HCEC 1CT (cell line): ENCODE measurements around the gene KRAS.
"Not testable (repeated sequence)": the region's sequence is repeated elsewhere in the genome, so short reads cannot be mapped to it uniquely, and the experiment has no call there.

Experiments used
- DNase-seq: peaks from one replicate; pipeline ENCODE4 v3.0.0-alpha.2; 2017

The KRAS gene

GRCh38 chr12:25250744-25251730 lies at the start of gene KRAS:
Gene KRAS (minus strand): TSS chr12:25250929.
- DNase-seq: peak; percentile 97

GRCh38 chr12:25296381-25296780 lies 45.7 kb upstream of the KRAS start:
- no peak for DNase-seq

- no peak for DNase-seq
These were observed 44.6 kb upstream of the KRAS start for GRCh38 chr12:25295361-25295760.

- DNase-seq: no peak
These were observed 42.9 kb upstream of the KRAS start for GRCh38 chr12:25293653-25294052.

GRCh38 chr12:25292810-25293221 lies 42.1 kb upstream of the KRAS start:
- not testable (repeated sequence) for DNase-seq

DNA sequence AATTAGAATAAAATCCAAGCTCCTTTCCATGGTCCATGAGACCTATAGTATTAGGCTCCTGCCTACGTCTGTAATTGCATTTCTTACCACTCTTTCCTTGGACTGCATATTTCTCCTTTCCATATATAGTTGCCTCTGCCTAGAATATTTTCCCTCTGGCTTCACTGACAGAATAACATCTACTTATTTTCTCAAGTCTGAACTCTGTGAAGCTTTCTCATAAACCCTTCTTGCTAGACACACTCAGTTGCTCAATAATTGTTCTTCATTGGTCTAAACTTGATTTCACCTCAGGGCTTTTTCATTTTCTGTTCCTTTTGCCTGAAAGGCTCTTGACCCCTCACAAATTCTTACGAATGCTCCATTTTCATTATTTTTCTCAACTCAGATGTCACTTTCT lies 36.9 kb upstream of the KRAS start:
- no peak for DNase-seq

DNA sequence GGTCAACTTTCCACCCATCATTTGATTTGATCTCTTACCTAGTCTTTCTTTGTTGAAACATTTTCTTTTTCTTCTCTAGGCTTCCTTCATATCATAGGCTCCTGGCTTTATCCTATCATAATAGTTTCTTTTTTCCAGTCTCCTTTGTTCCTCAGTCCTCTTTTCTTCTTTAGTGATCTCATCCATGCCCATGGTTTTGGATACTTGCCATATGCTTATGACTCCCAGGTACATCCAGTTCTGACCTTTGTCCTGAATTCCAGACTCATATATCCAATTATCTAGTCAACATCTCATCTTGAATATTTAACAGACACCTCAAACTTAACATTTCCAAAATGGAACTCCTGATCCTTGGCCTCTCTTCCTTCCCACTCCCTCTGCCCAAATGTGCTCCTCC lies 36.1 kb upstream of the KRAS start:
- no peak for DNase-seq

- no peak for DNase-seq
These were observed 33.3 kb upstream of the KRAS start for GRCh38 chr12:25284024-25284423.

GRCh38 chr12:25283006-25283405 lies 32.3 kb upstream of the KRAS start:
- DNase-seq: no peak

GRCh38 chr12:25280082-25280481 lies 29.4 kb upstream of the KRAS start:
- no peak for DNase-seq

DNA sequence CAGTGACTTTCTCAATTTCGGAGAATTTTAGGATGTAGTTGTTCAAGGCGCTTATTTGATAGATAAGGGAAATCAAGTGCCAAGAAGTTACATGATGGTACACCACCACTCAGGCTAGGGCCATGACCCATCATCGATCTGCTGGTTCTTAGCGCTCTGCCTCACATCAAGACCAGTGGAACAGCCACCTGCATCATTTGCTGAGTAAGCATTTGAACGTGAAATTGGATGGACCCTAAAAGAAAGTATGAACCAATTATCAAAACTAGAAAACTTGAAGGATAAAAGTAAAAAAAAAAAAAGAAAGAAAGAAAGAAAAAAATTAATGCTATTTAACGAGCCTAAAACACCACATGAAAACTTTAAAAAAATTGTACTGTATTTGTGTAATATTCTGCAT lies 27.5 kb upstream of the KRAS start:
- no peak for DNase-seq

GRCh38 chr12:25276199-25276937 lies 25.6 kb upstream of the KRAS start:
- peak; percentile 79 for DNase-seq

- DNase-seq: no peak
These were observed 20.9 kb upstream of the KRAS start for GRCh38 chr12:25271486-25272098.

GRCh38 chr12:25269701-25270100 lies 19.0 kb upstream of the KRAS start:
- DNase-seq: no peak

DNA sequence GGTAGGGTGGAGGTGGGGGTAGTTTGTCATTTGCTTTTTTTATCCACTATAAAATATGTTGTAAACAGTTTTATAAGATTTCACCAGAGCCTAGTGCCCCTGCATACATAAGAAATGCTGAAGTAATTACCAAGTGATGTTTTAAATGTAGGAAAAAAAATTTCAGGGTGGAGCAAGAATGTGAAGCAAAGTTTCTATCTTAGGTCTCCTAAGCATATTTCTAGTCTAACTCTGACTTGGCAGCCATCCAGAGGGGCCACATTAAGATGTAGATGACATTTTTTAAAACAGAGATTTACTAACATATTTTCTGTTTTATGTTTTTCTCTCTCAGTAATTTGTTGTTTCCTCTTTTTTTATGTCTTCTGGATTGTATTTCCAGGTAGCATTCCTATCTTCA lies 15.8 kb upstream of the KRAS start:
- DNase-seq: no peak

GRCh38 chr12:25264862-25265261 lies 14.1 kb upstream of the KRAS start:
- DNase-seq: no peak

GRCh38 chr12:25264114-25264513 lies 13.4 kb upstream of the KRAS start:
- DNase-seq: no peak

GRCh38 chr12:25263594-25263993 lies 12.9 kb upstream of the KRAS start:
- DNase-seq: no peak

DNA sequence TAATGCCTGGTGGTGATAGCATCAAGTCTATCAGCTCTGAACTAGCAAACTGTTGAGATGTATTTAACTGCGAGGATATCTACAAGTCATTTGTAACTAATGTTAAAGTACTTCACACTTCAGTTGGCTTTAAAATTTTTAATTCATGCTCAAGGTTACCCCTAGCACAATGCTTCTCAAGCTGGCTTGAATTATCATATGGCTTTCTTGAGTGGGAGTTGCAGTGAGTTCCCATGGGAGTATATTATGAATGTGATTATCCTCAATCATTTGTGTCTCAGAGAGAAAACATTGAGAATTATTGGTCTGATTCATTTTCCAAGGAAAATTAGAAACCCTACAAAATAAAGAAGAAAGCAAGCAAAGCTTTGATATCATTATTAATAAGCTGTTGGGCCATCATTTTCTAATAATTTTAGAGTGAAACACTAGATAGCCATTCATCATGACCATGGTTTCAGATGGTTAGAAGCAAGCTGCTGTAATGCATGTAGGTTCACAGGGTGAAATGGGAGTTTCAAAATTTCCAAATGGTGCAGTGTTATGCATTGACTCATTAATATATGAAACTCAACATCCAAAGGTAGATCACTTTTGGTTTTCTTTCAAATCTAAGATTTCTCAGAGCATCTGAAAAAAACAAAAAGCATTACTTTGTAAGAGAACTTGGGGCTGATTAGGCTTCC lies 11.8 kb upstream of the KRAS start:
- no peak for DNase-seq

GRCh38 chr12:25257590-25258324 lies 7.0 kb upstream of the KRAS start:
- DNase-seq: no peak

- DNase-seq: no peak
These were observed 6.1 kb upstream of the KRAS start for GRCh38 chr12:25256826-25257225.

GRCh38 chr12:25256005-25256404 lies 5.3 kb upstream of the KRAS start:
- no peak for DNase-seq
